Measurements from ENCODE around the gene CMA1.

GRCh38 chr14:24458736-24459135 lies 49.3 kb downstream of the CMA1 start:
- TF ChIP-seq CTCF (IDR thresholded peaks at IDR 0.05) (no peak), EP300 (IDR thresholded peaks at IDR 0.05) (no peak), POLR2A (IDR thresholded peaks at IDR 0.05) (no peak)

All from upper lobe of left lung (tissue), 4 donors.